GM19193 (cell line): ENCODE results near the gene MARVELD1.

Experiments
- POLR2A ChIP-seq: IDR thresholded peaks from 4 replicates; pipeline ENCODE4 v1.6.1; 2011; ENCODE audit not compliant: insufficient read depth, insufficient read length; ENCODE audit errors: extremely low read depth

The MARVELD1 gene

DNA sequence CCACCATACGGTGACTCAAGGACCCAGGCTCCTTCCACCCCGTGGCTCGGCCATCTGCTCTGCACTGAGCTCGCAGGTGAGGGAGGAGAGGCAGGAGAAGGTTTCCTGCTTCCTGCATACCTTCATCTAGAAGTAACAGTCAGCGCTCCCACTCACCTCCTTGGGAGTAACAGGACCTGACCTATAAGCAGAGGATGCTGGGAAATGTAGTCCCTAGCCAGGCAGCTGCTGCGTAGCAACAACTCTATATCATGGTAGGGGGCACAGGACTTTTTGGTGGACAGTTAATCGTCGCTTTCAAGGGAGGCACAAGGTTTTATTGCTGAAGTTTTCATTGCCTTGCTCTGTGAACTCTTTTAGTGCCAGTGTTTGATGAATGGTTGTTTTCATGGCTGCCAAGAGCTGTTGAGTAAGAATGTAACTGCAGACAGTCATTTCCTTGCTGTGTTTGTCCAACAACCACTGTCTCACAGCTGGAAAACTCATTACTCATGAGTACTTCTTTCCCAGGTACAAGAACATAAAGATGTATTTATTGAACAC lies 13.2 kb downstream of the MARVELD1 start:
- TF ChIP-seq POLR2A, result no peak

DNA sequence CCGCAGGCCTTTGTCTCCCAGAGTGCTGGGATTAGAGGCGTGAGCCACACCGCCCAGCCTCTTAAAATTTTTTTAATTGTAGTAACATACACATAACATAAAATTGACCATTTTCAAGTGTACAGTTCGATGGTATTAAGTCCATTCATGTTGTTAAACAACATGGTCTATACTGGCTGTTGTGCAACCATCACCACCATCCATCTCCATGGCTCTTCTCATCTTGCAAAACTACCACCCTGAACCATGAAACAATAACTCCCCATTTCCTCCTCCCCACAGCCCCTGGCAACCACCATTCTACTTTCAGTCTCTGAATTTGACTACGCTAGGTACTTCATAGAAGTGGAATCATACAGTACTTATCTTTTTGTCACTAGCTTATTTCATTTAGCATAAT lies 15.5 kb downstream of the MARVELD1 start:
- no peak for TF ChIP-seq POLR2A

DNA sequence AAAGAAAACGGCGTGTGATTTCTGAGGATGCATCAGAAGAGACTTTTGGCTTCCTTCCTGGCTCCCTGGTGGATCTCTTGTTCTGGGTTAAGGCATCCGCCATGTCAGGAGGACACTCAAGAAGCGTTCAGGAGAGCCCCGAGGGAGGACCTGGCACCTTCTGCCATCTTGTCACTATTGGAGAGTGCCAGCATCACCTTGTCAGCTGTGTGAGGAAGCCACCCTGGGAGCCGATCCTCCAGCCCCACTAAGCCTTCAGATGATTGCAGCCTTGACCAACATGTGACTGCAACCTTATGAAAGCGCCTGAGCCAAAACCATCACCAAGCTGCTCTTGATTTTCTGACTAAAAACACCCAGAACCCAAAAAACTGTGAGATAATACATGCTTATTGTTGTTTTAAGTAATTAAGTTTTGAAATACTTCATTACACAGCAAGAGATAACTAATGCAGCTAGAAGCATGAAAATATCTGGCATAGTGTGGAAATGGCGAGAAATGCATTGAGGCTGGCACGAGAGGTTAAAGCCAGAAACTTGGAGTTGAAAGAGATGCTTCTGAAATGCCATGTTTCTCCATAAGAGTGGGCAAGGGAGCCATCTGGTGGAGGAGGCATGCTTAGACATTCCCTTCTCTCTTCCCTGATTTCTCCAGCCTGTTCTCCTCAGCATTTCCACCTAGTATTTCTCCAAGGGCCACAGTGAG lies 18.0 kb downstream of the MARVELD1 start:
- no peak for TF ChIP-seq POLR2A

DNA sequence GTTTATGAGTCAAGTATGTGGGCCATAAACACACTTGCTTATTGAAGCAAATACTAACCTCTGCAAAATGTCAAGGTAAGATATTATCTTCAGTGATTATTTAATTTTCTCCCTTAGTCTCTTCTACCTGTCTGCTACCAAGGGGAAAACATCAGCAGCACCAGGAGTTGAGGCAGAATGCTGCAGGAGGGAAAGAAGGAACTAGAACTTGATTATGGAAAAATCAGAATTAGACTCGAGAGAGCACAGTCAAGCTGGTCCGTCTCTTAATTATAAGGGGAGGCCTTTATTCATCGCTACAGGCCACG lies 18.5 kb downstream of the MARVELD1 start:
- TF ChIP-seq POLR2A, result no peak

DNA sequence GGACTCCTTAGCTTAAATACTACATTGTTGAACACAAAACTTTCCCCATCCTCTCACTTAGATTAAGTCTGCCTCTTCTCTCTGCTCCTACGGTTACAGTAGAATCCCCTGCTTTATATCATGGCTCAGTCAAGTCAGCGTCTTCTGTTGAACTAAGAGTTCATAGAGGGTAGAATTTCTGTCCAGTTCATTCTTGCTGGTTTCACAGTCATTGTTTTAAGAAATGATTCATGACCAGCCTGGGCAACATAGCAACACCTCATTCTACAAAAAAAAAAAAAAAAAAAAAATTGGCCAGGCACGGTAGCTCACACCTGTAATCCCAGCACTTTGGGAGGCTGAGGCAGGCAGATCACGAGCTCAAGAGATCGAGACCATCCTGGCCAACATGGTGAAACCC lies 19.7 kb downstream of the MARVELD1 start:
- no peak for TF ChIP-seq POLR2A

DNA sequence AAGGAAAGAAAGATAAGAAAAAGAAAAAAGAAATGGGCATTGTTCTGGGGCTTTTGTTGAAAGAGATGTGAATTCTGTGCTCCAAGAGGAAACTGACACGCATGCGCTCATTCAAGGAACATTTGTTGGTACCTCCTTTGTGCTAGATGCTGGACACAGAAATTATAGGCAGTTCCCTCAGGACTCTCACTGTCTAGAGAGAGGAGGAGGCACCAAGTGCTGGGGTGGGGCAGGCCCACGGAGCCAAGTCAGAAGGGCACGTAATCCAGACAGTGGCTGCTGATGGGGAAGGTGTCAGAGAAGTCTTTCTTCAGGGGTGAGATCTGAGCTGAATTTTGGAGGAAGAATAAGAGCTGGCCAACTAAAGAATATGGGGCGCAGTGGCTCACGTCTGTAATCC lies 20.5 kb downstream of the MARVELD1 start:
- no peak for TF ChIP-seq POLR2A

DNA sequence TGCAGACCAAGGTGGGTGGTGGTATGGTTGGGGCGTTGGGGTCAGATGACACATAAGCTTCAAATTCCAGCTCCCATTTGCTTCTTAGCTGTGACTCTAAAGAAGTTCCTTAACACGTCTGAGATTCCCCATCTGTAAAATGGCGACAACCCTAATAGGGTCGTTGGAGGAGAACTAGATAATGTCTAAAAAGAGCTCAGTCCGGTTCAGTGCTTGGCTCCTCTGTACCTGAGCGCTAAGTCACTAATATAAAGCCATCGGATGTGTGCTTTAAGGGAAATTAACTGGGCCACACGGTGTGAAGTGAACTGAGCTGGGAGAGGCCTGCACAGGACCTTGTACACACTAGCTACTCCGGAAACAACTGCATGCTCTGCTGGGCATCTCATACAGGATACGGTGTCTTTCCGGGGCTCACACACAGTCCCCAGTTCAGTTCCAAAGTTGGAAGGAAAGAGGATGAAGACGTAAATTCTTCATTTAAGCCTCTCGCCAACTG lies 22.9 kb downstream of the MARVELD1 start:
- TF ChIP-seq POLR2A, result no peak

DNA sequence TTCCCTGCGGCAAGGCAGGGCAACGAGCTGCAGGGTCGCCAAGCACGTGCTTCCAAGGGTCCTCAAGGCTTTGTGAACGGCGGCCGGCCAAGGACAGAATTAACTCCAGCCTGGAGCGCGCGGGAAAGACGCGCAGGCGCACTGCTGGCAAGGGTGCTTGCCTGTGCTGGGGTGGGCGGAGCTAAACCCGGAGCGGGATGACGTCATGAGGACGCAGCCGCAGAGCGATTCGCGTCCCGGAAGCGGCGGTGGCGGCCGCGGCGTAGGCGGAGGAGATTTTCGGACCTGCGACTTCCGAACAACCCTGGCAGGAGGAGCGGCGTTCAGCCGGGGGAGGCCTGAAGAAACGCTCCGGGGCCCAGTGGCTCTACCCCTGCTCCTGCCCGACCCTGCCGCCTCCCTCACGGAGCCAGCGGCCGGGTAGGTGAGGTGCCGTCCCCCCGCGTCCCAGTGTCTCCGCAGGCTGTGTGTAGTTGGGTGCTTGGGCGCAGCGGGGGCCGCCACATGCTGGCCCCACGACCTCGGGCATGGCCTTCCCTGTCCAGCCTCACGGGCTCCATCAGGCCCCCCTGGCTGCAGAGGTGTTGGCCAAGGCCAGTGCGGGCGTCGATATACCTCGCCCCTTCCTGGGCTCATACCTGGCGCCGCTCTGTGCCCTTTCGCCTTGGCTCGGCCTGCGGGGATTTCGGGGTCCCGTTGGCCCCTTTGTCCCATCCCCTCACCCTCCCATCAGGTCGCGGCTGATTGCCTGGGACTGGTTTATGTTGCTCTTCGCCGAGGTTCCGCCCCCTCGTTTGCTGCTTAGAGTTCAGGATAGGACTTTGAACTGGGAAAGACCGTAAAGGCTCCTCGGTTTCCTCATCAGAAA lies 23.6 kb downstream of the MARVELD1 start, which contains the start of gene ZFYVE27:
Gene ZFYVE27 (plus strand): TSS at position 227 of the 868 bp plus-strand sequence. CDS start 1,350 bp downstream, outside the sequence.
- TF ChIP-seq POLR2A, result peak; percentile 93

DNA sequence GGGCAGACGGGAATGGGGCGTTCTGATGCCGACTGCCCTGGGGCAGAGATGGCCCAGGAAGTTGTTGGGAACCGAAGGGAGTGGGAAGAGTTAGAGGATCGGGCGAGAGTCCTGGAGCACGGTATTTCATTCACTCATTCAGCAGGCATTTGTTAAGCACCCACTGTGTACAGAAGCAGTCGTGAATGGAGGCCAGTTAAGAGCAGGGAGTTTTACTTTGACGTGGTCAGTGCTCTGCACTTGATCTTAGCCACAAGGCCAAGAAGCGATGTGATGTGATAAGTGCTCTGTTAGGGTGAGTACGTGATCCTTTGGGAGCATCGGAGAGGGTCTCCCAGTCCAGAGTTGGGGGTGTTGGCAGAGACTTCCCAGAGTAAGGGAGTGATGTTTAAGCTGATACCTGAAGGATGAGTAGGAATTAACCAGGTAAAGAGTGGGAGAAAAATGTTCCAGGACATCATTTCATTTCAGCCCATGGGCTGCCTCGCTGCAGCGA lies 24.3 kb downstream of the MARVELD1 start:
- TF ChIP-seq POLR2A, result no peak

DNA sequence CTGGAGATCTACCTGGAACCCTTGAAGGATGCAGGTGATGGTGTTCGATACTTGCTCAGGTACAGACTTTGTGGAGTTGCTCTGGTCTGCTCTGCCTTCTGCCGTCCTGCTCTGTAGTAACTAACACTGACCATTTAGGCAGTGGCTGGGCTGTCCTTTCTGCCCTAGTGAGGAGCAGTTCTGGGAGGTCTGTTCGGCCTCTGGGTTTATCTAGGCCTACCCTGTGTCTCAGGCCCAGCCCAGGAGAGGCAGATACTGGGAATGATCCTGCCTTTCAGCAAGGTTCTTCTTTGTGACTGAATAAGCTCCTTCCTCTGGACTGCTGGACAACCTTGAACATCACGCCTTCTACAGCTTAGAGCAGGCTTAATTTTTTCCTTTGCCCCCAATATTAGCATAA lies 25.1 kb downstream of the MARVELD1 start:
- no peak for TF ChIP-seq POLR2A

DNA sequence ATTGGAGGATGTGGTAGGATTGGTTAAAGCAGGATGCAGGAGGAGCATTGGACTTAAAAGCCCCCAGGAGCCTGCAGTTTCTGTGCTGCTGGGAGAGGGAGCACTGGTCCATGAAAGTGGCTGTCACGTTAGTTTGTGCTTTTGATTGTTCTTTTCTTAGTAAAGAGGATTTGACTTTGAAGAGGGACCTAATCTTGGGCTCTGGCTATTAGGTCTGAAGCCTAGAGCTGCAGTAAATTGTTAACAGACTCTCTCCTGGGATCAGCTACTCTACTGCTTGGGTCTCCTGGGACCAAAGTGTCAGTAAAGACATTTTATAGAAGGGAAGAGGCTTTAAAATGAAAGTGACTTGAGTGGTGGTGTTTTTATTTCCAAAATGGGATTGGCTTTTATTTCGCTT lies 27.1 kb downstream of the MARVELD1 start:
- TF ChIP-seq POLR2A, result no peak

DNA sequence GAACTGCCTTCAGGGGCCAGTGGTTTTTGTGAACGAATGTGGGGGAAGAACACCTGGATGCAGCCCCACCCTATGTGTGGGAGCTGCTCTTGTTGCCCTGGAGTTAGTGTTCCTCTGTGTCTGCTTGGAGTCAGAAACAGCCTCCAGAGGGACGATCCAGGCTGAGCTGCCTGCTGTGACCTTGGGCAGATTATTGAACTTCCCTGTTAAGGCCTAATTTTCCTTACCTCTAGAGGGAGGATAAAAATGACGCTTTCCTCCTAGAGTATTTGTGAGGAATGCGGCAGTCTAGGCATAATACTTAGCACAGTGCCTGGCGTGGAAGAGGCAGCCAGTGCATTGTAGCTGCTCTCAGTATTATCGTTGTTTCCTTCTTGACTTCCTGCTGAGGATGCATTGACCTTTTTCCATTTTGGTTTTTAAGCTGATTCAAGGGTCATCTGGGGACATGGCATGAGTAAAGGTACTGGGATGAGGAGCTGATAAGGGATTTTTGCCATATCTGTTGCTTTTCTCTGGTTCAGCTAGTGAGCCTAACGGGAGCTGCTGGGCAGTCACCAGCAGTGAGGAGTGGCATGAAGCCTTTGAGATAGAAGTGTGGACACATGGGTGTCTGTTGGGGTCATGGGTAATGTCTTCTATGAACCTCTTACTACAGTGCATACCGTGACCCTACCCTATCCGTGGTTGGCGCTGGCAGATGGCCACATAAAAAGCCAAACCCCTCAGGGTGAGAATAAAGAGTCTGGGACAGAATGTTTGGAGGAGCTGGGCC lies 29.8 kb downstream of the MARVELD1 start:
- no peak for TF ChIP-seq POLR2A

DNA sequence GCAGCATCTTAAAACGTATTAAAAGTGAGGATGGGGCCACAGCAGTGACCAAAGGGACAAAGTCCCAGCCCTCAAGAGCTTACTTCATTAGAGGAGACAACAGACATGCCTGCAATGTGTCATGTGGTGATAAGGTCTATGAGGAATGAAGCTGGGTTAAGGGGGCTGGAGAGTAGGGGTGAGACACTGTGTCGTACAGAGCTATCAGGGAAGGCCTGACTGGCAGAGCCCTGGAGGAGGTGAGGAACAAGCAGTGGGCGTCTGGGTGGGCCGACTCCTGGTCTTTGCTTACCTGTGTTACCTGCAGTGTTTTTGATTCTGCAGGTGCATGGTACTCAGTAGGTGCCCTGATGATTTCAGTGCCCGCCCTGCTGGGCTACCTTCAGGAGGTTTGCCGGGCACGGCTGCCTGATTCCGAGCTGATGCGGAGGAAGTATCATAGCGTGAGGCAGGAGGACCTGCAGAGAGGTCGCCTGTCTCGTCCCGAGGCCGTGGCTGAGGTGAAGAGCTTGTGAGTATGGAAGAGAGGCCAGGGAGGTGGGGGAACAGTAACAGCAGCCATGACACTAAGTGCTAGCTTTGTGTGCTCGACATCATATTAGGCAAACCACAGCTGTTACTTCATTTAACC lies 31.0 kb downstream of the MARVELD1 start:
- TF ChIP-seq POLR2A, result no peak

DNA sequence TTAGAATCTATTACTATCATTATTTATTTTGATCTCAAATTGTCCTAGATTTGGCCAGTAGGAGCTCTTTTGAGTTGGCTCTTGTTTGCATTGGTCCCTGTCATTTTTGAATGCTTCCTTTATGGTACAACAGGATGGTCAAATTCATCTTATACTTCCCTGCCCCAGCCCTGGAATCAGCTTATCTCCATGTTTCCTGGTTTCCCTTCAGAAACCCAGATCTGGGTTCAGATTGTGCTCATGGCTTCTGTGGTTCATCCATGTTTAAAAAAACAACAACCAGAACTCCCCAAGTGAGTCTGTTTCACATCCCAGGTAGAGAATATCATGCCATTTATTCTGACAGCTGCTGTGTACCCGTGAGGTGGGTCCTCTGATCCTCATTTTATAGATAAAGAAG lies 34.0 kb downstream of the MARVELD1 start:
- no peak for TF ChIP-seq POLR2A
